GM12878 (cell line): ENCODE data around the gene FTH1. TPM values are rescaled to one million over a fixed set of nuclear protein-coding genes. Genes with fewer than 3 reads are reported as not detected.

Experiments used
- BACH1 ChIP-seq: fragments of 450-650 bp; IDR thresholded peaks from 2 replicates; pipeline ENCODE4 v1.6.1; 2017; ENCODE audit warnings: mild to moderate bottlenecking, borderline replicate concordance
- ZBTB33 ChIP-seq: fragments of 450-650 bp; IDR thresholded peaks from 2 replicates; pipeline ENCODE4 v1.6.1; 2017; ENCODE audit warnings: mild to moderate bottlenecking
- ZNF217 ChIP-seq: fragments of 450-650 bp; IDR thresholded peaks from 2 replicates; pipeline ENCODE4 v1.6.1; 2017; ENCODE audit warnings: antibody characterized with exemption, mild to moderate bottlenecking
- ZNF687 ChIP-seq: fragments of 450-650 bp; IDR thresholded peaks from 2 replicates; pipeline ENCODE4 v1.6.1; 2017; ENCODE audit warnings: mild to moderate bottlenecking, moderate library complexity
- polyA plus RNA-seq, 11 experiments: library from polyadenylated mRNA; depleted of rRNA in 4 of 11; unstranded in 6 of 11; stranded (reverse) in 5 of 11; fragments of >200 nt; fragmentation: Nextera tagmentation in 4 of 11; fragmentation: Illumina TruSeq in 1 of 11; extraction: Ambion mirVana in 4 of 11; extraction: Trizol in 1 of 11; gene quantifications; 1 replicate in 1 of 11; 2 replicates in 10 of 11; pipeline versions ENCODE4 v1.2.1 to v1.2.3, GENCODE V29; 2011 to 2016; ENCODE audit warnings: inconsistent platforms in 2 of 11, missing spikeins in 2 of 11, low read depth in 1 of 11
- total RNA-seq, 4 experiments: library from RNA; depleted of rRNA in 3 of 4; stranded (reverse); fragments of >200 nt in 3 of 4; fragmentation: Illumina TruSeq in 1 of 4; extraction: Trizol in 1 of 4; gene quantifications; 2 replicates each; pipeline versions ENCODE4 v1.2.1 to v1.2.3, GENCODE V29; 2013 to 2021
- TF ChIP-seq, protein P1 (sequence below): fragments of 450-650 bp; IDR thresholded peaks from 2 replicates; pipeline ENCODE4 v1.6.1; 2018; ENCODE audit warnings: borderline replicate concordance, mild to moderate bottlenecking; ENCODE audit not compliant: partially characterized antibody
- TF ChIP-seq, protein P2 (sequence below): fragments of 450-650 bp; conservative IDR thresholded peaks from 2 replicates; pipeline ENCODE4 v1.6.1; 2017; ENCODE audit warnings: mild to moderate bottlenecking, moderate library complexity

The FTH1 gene
- total and polyA plus RNA-seq, 10 of the 15 experiments (the other 5 are each of a cell fraction or from before 2014, with no cell fraction given): 289 to 4,154 (median 960) TPM

DNA sequence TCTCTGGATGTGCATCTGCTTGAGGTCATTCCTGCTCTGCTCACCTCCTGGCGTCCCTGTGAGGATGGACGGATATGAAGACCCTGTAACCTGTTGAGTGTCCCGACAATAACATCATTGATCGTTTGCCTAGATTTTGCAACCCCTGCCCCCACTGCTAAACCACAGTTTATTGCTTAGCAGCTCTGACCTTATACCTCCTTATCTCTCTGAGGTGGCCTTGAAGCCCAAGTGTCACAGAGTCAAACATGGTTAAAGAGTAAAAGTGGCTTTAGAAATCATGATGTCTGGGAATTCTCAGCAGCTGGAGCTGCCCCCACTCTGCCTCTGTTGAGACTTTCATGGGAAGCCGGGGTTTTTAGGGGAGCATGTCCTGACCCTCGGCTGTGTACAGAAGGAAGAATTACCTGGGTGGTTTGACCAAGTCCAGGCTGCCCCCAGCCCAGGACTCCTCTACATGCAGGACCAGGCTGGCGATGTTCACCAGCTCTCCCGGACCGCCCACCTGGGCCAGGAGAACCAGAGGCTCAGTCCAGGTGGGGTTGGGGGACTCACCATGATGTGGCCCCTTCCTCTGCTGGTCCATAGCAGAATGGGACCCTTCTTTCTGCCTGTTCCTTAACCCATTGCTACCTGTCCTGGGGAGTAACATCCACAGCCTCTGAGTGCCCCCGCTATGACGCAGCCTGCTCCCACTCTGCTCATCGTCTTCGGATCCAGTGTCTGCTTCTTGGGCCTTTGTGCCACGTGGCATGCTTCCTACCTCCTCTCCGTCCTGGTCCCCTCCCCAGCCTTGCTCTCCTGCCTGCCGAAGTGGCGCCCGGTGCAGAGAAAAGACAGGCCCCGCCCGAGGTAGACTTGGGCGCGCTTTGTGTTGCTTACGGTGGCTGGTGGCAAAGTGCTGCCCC, 33.4 kb upstream of the FTH1 start (continued):
- TF ChIP-seq ZNF687 (no peak), ZNF217 (no peak), ZBTB33 (no peak), BACH1 (no peak)
- TF ChIP-seq, protein P1, sequence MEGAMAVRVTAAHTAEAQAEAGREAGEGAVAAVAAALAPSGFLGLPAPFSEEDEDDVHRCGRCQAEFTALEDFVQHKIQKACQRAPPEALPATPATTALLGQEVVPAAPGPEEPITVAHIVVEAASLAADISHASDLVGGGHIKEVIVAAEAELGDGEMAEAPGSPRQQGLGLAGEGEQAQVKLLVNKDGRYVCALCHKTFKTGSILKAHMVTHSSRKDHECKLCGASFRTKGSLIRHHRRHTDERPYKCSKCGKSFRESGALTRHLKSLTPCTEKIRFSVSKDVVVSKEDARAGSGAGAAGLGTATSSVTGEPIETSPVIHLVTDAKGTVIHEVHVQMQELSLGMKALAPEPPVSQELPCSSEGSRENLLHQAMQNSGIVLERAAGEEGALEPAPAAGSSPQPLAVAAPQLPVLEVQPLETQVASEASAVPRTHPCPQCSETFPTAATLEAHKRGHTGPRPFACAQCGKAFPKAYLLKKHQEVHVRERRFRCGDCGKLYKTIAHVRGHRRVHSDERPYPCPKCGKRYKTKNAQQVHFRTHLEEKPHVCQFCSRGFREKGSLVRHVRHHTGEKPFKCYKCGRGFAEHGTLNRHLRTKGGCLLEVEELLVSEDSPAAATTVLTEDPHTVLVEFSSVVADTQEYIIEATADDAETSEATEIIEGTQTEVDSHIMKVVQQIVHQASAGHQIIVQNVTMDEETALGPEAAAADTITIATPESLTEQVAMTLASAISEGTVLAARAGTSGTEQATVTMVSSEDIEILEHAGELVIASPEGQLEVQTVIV: no peak
- TF ChIP-seq, protein P2, sequence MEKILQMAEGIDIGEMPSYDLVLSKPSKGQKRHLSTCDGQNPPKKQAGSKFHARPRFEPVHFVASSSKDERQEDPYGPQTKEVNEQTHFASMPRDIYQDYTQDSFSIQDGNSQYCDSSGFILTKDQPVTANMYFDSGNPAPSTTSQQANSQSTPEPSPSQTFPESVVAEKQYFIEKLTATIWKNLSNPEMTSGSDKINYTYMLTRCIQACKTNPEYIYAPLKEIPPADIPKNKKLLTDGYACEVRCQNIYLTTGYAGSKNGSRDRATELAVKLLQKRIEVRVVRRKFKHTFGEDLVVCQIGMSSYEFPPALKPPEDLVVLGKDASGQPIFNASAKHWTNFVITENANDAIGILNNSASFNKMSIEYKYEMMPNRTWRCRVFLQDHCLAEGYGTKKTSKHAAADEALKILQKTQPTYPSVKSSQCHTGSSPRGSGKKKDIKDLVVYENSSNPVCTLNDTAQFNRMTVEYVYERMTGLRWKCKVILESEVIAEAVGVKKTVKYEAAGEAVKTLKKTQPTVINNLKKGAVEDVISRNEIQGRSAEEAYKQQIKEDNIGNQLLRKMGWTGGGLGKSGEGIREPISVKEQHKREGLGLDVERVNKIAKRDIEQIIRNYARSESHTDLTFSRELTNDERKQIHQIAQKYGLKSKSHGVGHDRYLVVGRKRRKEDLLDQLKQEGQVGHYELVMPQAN: no peak
- TF ChIP-seq, all 136 proteins: peak for 0
